Activated CD8-positive, alpha-beta T cell treated with anti-CD3 and anti-CD28 coated beads for 36 hours (primary cell): Measurements from ENCODE around the gene NTF3. TPM values are rescaled to one million over a fixed set of nuclear protein-coding genes. Genes with fewer than 3 reads are reported as not detected.

Experiments
- ATAC-seq: fragments of 200-7000 bp; cut with Tn5 transposase; one replicate; pipeline ENCODE4 v1.10.0; 2021; ENCODE audit warnings: mild to moderate bottlenecking, moderate library complexity
- CTCF ChIA-PET: fragments of 350-600 bp; sonication (Branson Sonifier 250); formaldehyde crosslinking; loops from one replicate; lab custom pipeline; 2021; ENCODE audit warnings: antibody characterized with exemption; lab: Charles Lee
- POLR2A ChIA-PET: fragments of 350-600 bp; sonication (Branson Sonifier 250); formaldehyde crosslinking; loops from one replicate; lab custom pipeline; 2021; ENCODE audit warnings: antibody characterized with exemption; lab: Charles Lee
- DNase-seq: peaks from one replicate; pipeline ENCODE4 v3.0.0-alpha.2; 2020
- H3K27ac Mint-ChIP-seq: one replicate; pipeline ENCODE4 v1.8.0; 2021; ENCODE audit warnings: mild to moderate bottlenecking, mixed read lengths
- H3K27me3 Mint-ChIP-seq: one replicate; pipeline ENCODE4 v1.8.0; 2021; ENCODE audit warnings: mixed read lengths
- H3K36me3 Mint-ChIP-seq: one replicate; pipeline ENCODE4 v1.8.0; 2021; ENCODE audit warnings: low read depth, mixed read lengths
- H3K4me1 Mint-ChIP-seq: one replicate; pipeline ENCODE4 v1.8.0; 2021; ENCODE audit warnings: low read depth, mixed read lengths
- H3K4me3 Mint-ChIP-seq: one replicate; pipeline ENCODE4 v1.8.0; 2021; ENCODE audit warnings: mild to moderate bottlenecking, moderate library complexity, mixed read lengths
- H3K9me3 Mint-ChIP-seq: one replicate; pipeline ENCODE4 v1.8.0; 2021; ENCODE audit warnings: mixed read lengths
- CTCF ChIP-seq: fragments of 200-600 bp; IDR thresholded peaks from one replicate; pipeline ENCODE4 v1.8.0; 2022; ENCODE audit warnings: antibody characterized with exemption, mild to moderate bottlenecking
- intact Hi-C: fragments of 100-400 bp; cut with micrococcal nuclease; formaldehyde crosslinking; loops from one replicate; pipeline ENCODE4 v1.10.0; 2022
- total RNA-seq, 2 experiments: library from RNA; stranded (reverse); gene quantifications; one replicate each; pipeline ENCODE4 v1.2.3, GENCODE V29; 2021

Gene NTF3
- total RNA-seq, 2 experiments from 2014 or later: not detected

GRCh38 chr12:5440978-5441377 is 9.1 kb downstream of the NTF3 start:
- H3K9me3 Mint-ChIP-seq: no peaks in the 10 kb centered on the region
- no peak overlapping the region for H3K4me3 Mint-ChIP-seq
- no peak for DNase-seq
- ChIA-PET CTCF (no interaction called here), POLR2A (no interaction called here)
- H3K27me3 Mint-ChIP-seq: peaks cover 22% of the 10 kb centered on the region
- TF ChIP-seq CTCF: no peak
- no peak overlapping the region for H3K27ac Mint-ChIP-seq
- intact Hi-C loops: loop anchor here (10.0 kb wide), 1 partner anchor 236 kb away; no protein-coding TSS in a partner anchor
- ATAC-seq: no peak
- H3K4me1 Mint-ChIP-seq: no peaks in the 10 kb centered on the region
- H3K36me3 Mint-ChIP-seq: no peaks in the 10 kb centered on the region

- no peak overlapping the region for H3K4me3 Mint-ChIP-seq
- H3K27ac Mint-ChIP-seq: no peak overlapping the region
- no peaks in the 10 kb centered on the region for H3K36me3 Mint-ChIP-seq
- CTCF ChIA-PET: no interaction called here
- no peaks in the 10 kb centered on the region for H3K4me1 Mint-ChIP-seq
- TF ChIP-seq CTCF: no peak
- H3K27me3 Mint-ChIP-seq: peaks cover 22% of the 10 kb centered on the region
- H3K9me3 Mint-ChIP-seq: no peaks in the 10 kb centered on the region
- no peak for DNase-seq
- POLR2A ChIA-PET: no interaction called here
- intact Hi-C loops: loop anchor here (10.0 kb wide), 1 partner anchor 237 kb away; no protein-coding TSS in a partner anchor
- no peak for ATAC-seq
These were observed 9.8 kb downstream of the NTF3 start for GRCh38 chr12:5441497-5442236.

- no peak for TF ChIP-seq CTCF
- no peak overlapping the region for H3K4me3 Mint-ChIP-seq
- no peak for ATAC-seq
- H3K4me1 Mint-ChIP-seq: no peaks in the 10 kb centered on the region
- DNase-seq: no peak
- H3K9me3 Mint-ChIP-seq: no peaks in the 10 kb centered on the region
- intact Hi-C loops: loop anchor here (10.0 kb wide), 1 partner anchor 238 kb away; no protein-coding TSS in a partner anchor
- H3K27me3 Mint-ChIP-seq: peaks cover 14% of the 10 kb centered on the region
- no peak overlapping the region for H3K27ac Mint-ChIP-seq
- H3K36me3 Mint-ChIP-seq: no peaks in the 10 kb centered on the region
- ChIA-PET POLR2A (no interaction called here), CTCF (no interaction called here)
These were observed 10.5 kb downstream of the NTF3 start for GRCh38 chr12:5442251-5443006.

- POLR2A ChIA-PET: no interaction called here
- intact Hi-C loops: loop anchor here (10.0 kb wide), 1 partner anchor 240 kb away; no protein-coding TSS in a partner anchor
- peaks cover 22% of the 10 kb centered on the region for H3K27me3 Mint-ChIP-seq
These were observed 12.6 kb downstream of the NTF3 start for GRCh38 chr12:5444520-5444919.

More at GRCh38 chr12:5444520-5444919, 12.6 kb downstream of the NTF3 start:
- DNase-seq (no peak), ATAC-seq (no peak)
- CTCF ChIA-PET: no interaction called here
- no peaks in the 10 kb centered on the region for H3K4me1 Mint-ChIP-seq
- no peak overlapping the region for H3K27ac Mint-ChIP-seq
- no peak overlapping the region for H3K4me3 Mint-ChIP-seq
- TF ChIP-seq CTCF: no peak
- no peaks in the 10 kb centered on the region for H3K9me3 Mint-ChIP-seq
- no peaks in the 10 kb centered on the region for H3K36me3 Mint-ChIP-seq
